Suprapubic skin (tissue), 3 donors: ENCODE data around the gene CHL1.

Experiments
- CTCF ChIP-seq, 2 donors: fragments of 200-600 bp in 1 of 2; fragments of 450-650 bp in 1 of 2; sonication (generic) in 1 of 2; IDR thresholded peaks; one replicate each; pipeline ENCODE4 v1.5.1; 2016 to 2019; ENCODE audit warnings: antibody characterized with exemption in 2 of 2, mild to moderate bottlenecking in 1 of 2, moderate library complexity in 1 of 2
- POLR2A ChIP-seq, 2 donors: fragments of 450-650 bp; IDR thresholded peaks; one replicate each; pipeline ENCODE4 v1.6.1; 2017; ENCODE audit warnings: antibody characterized with exemption in 2 of 2, mild to moderate bottlenecking in 2 of 2, moderate library complexity in 2 of 2

- no peak for TF ChIP-seq POLR2A (IDR thresholded peaks at IDR 0.05)
- TF ChIP-seq CTCF (IDR thresholded peaks at IDR 0.05), result no peak
Measured at GRCh38 chr3:394775-395174, 198.2 kb downstream of the CHL1 start.
